Prostate gland (tissue), 2 donors: ENCODE data around the gene DBN1. TPM values are rescaled to one million over a fixed set of nuclear protein-coding genes. Genes with fewer than 3 reads are reported as not detected.

Source experiments
- DNase-seq: peaks from one replicate; pipeline ENCODE4 v3.0.0-alpha.2; 2019; ENCODE audit warnings: low spot score
- H3K27ac ChIP-seq, 2 donors: fragments of 200-600 bp; sonication (generic); 2 replicates each; pipeline ENCODE4 v1.5.1; 2017 to 2019
- H3K27me3 ChIP-seq: fragments of 200-600 bp; sonication (generic); replicated peaks from 2 replicates; pipeline ENCODE4 v1.5.1; 2019; ENCODE audit not compliant: insufficient read depth
- H3K36me3 ChIP-seq, 2 donors: fragments of 200-600 bp; sonication (generic); 1 replicate in 1 of 2; 2 replicates in 1 of 2; pipeline versions ENCODE4 v1.5.1 to v1.8.1; 2017 to 2019
- H3K4me1 ChIP-seq: fragments of 200-600 bp; sonication (generic); replicated peaks from 2 replicates; pipeline ENCODE4 v1.5.1; 2019
- H3K4me3 ChIP-seq, 2 donors: fragments of 200-600 bp; sonication (generic); 2 replicates each; pipeline ENCODE4 v1.5.1; 2017 to 2019
- H3K9me3 ChIP-seq: fragments of 200-600 bp; sonication (generic); 2 replicates; pipeline ENCODE4 v1.5.1; 2017
- CTCF ChIP-seq, 4 experiments: fragments of 200-600 bp in 2 of 4; fragments of 450-650 bp in 2 of 4; sonication (generic) in 2 of 4; IDR thresholded peaks; 1 replicate in 3 of 4; 2 replicates in 1 of 4; pipeline ENCODE4 v1.5.1; 2016 to 2019; ENCODE audit warnings: antibody characterized with exemption in 4 of 4, mild to moderate bottlenecking in 2 of 4, moderate library complexity in 2 of 4
- POLR2A ChIP-seq: fragments of 450-650 bp; IDR thresholded peaks from one replicate; pipeline ENCODE4 v1.6.1; 2016; ENCODE audit warnings: antibody characterized with exemption, mild to moderate bottlenecking
- POLR2AphosphoS5 ChIP-seq: sonication (generic); formaldehyde crosslinking; IDR thresholded peaks from one replicate; pipeline ENCODE4 v1.6.1; 2017; ENCODE audit warnings: antibody characterized with exemption
- WGBS: methylation state at CpG from one replicate; pipeline ENCODE4 v1.1.5; 2018; 5-methylcytosine and 5-hydroxymethylcytosine counted together
- intact Hi-C: fragments of 100-400 bp; cut with DNase I; formaldehyde crosslinking; loops from one replicate; pipeline ENCODE4 v1.14.2; 2022
- total RNA-seq, 2 donors: library from RNA; depleted of rRNA; stranded (reverse); fragments of >200 nt; gene quantifications; one replicate each; pipeline ENCODE4 v1.1.0, GENCODE V29; 2016

DBN1 gene
- total RNA-seq, 2 donors from 2014 or later = 33.1 to 65.1 TPM

GRCh38 chr5:177456591-177456964 lies 16.9 kb downstream of the DBN1 start:
- no peak overlapping the region for H3K27ac ChIP-seq
- H3K4me3 ChIP-seq = peak overlapping the region in 1 of 2 donors; percentile 42
- intact Hi-C loops = loop anchor here (5.0 kb wide), 1 partner anchor 139 kb away; no protein-coding TSS in a partner anchor
- 33% methylated on average over 12 of the region's 12 CpGs for WGBS
- H3K9me3 ChIP-seq = no peaks in the 10 kb centered on the region
- no peaks in the 10 kb centered on the region for H3K36me3 ChIP-seq
- DNase-seq = no peak
- H3K27me3 ChIP-seq = no peaks in the 10 kb centered on the region
- no peaks in the 10 kb centered on the region for H3K4me1 ChIP-seq
- TF ChIP-seq POLR2AphosphoS5 (no peak), CTCF (IDR thresholded peaks at IDR 0.05) (no peak), POLR2A (no peak)

GRCh38 chr5:177455661-177456590 lies 17.5 kb downstream of the DBN1 start:
- Histone ChIP-seq H3K4me1 (no peaks in the 10 kb centered on the region), H3K27ac (peak overlapping the region; percentile 71 to 79), H3K4me3 (peak overlapping the region; percentile 42 to 54), H3K27me3 (no peaks in the 10 kb centered on the region), H3K36me3 (no peaks in the 10 kb centered on the region), H3K9me3 (no peaks in the 10 kb centered on the region)
- DNase-seq = peak; percentile 91
- TF ChIP-seq POLR2A (no peak), CTCF (IDR thresholded peaks at IDR 0.05) (peak; percentile 75 to 98 (median 90)), POLR2AphosphoS5 (peak; percentile 37)
- intact Hi-C loops = loop anchor here (2.0 to 5.0 kb wide), 4 partner anchors 43 to 139 kb away; no protein-coding TSS in a partner anchor
- WGBS = under 1% methylated on average over 59 of the region's 76 CpGs

DNA sequence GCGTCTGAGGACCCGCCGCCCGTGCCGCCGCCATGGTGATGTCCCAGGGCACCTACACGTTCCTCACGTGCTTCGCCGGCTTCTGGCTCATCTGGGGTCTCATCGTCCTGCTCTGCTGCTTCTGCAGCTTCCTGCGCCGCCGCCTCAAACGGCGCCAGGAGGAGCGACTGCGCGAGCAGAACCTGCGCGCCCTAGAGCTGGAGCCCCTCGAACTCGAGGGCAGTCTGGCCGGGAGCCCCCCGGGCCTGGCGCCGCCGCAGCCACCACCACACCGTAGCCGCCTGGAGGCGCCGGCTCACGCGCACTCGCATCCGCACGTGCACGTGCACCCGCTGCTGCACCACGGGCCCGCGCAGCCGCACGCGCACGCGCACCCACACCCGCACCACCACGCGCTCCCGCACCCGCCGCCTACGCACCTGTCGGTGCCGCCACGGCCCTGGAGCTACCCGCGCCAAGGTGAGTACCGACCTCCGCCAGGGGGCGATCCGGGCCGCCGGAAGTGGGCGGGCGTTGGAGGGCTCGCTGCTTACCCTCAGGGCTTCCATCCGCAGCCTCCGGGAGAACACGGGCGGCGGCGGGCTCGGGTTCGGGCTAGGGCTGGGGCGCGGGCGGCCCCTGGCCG lies 18.3 kb downstream of the DBN1 start:
- peak; percentile 71 for DNase-seq
- H3K27me3 ChIP-seq = no peaks in the 10 kb centered on the region
- TF ChIP-seq CTCF (IDR thresholded peaks at IDR 0.05) (peak; percentile 61 to 93 (median 85)), POLR2AphosphoS5 (no peak), POLR2A (peak; percentile 34)
- peak overlapping the region; percentile 42 to 54 for H3K4me3 ChIP-seq
- WGBS = 0% methylated on average over 41 of the region's 80 CpGs
- intact Hi-C loops = loop anchor here (2.0 to 5.0 kb wide), 4 partner anchors 44 to 138 kb away; no protein-coding TSS in a partner anchor
- no peaks in the 10 kb centered on the region for H3K9me3 ChIP-seq
- no peaks in the 10 kb centered on the region for H3K4me1 ChIP-seq
- H3K27ac ChIP-seq = peak overlapping the region; percentile 71 to 79
- no peaks in the 10 kb centered on the region for H3K36me3 ChIP-seq

DNA sequence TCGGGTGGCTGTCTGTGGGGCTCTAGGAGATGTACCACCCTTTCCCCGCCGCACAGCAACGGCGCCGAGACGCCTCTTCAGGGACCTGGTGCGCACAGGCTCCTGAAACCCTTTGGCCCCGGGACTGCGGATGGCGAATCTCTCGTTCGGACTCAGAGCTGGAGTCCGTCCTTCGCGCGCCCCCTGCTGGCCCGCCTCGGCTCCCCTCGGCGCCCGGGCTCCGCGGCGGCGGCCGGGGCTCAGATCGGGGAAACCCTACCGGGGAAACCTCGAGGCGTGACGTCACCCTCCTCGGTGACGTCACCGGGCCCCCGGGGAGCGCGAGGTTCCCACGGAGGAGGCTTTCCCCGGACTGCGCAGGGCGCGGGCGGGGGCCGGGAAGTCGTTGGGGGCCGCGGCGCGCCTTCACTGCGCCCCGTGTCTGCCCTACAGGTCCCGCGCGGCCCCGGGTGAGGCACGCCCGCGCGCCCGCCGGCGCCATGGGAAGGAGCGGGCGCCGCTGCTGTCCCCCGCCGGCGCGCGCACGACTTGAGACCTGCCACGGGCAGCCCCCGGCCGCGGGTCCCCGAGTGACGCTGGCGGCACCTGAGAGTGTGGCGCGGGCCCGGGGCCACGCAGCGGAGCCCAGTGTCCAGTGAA lies 18.9 kb downstream of the DBN1 start:
- peak; percentile 92 to 99 (median 98) for TF ChIP-seq CTCF (IDR thresholded peaks at IDR 0.05)
- TF ChIP-seq POLR2A = no peak
- peak; percentile 18 for TF ChIP-seq POLR2AphosphoS5
- peak overlapping the region; percentile 71 to 79 for H3K27ac ChIP-seq
- H3K4me1 ChIP-seq = no peaks in the 10 kb centered on the region
- WGBS = under 1% methylated on average over 65 of the region's 84 CpGs
- H3K36me3 ChIP-seq = no peaks in the 10 kb centered on the region
- peak overlapping the region; percentile 42 to 54 for H3K4me3 ChIP-seq
- no peaks in the 10 kb centered on the region for H3K27me3 ChIP-seq
- intact Hi-C loops = loop anchor here (2.0 to 5.0 kb wide), 4 partner anchors 44 to 137 kb away; no protein-coding TSS in a partner anchor
- DNase-seq = peak; percentile 90
- no peaks in the 10 kb centered on the region for H3K9me3 ChIP-seq
